ENCODE data around the gene CLSTN2. TPM values are rescaled to one million over a fixed set of nuclear protein-coding genes. Genes with fewer than 3 reads are reported as not detected.

Gene CLSTN2
- total RNA-seq, 1 experiment from 2014 or later = 0.02 TPM

DNA sequence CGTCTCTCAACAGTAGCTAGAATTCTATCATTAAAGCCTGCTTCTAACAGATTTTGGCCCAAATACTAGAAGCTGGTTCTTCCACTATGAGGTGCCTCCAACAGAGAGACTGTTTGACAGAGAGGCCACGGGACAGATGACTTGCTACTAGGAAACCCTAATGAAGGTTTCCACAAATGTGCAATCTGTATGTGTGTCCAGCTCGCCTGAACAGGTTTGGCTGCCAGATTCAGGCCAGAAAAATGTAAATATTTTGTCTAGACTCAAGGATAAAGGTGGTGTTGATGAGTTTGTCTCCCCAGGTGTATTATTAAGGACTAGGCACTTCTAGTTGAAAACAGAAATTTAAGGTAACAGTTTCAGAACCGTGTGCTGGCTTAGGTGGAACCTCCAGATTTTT lies 651.3 kb downstream of the CLSTN2 start:
- no peak overlapping the region for H3K27ac ChIP-seq (ENCODE audit: low read depth, low read length)
- peaks cover 31% of the 10 kb centered on the region for H3K27me3 ChIP-seq (ENCODE audit: insufficient read depth, low read length)
- no peaks in the 10 kb centered on the region for H3K9me2 ChIP-seq (ENCODE audit: insufficient read depth)
- H3K4me2 ChIP-seq (ENCODE audit: low read length) = no peak overlapping the region
- POLR2A ChIA-PET = no interaction called here
- no peaks in the 10 kb centered on the region for H3K79me2 ChIP-seq (ENCODE audit: insufficient read depth, low read length)
- BruUV-seq (replicated peaks) = no TSS peak
- no peaks in the 10 kb centered on the region for H3K9me3 ChIP-seq (ENCODE audit: control insufficient read depth in 1 of 2, insufficient read depth in 1 of 2, low read depth in 1 of 2, low read length in 2 of 2)
- ATAC-seq (no peak), DNase-seq (ENCODE audit: low read depth, low spot score) (no peak)
- no peak overlapping the region for H3K9ac ChIP-seq (ENCODE audit: low read length)
- no peak overlapping the region for H2AFZ ChIP-seq (ENCODE audit: low read depth, low read length, poor library complexity, severe bottlenecking)
- no peaks in the 10 kb centered on the region for H4K20me1 ChIP-seq (ENCODE audit: insufficient read depth)
- intact Hi-C loops (cut with micrococcal nuclease) = no loop called here
- no peak overlapping the region for H3K4me3 ChIP-seq (replicated peaks in 1 of 2; ENCODE audit: low read depth in 1 of 2, low read length in 2 of 2)
- H3K36me3 ChIP-seq (ENCODE audit: control insufficient read depth in 1 of 2, insufficient read depth in 2 of 2, low read length in 2 of 2) = no peaks in the 10 kb centered on the region
- TF ChIP-seq ELF1 (IDR thresholded peaks at IDR 0.05; ENCODE audit: borderline replicate concordance, low read depth) (no peak), SP1 (IDR thresholded peaks at IDR 0.05; ENCODE audit: low read depth) (no peak), SRF (IDR thresholded peaks at IDR 0.05; ENCODE audit: low read depth) (no peak), ZNF274 (IDR thresholded peaks at IDR 0.05; ENCODE audit: low read depth, low read length) (no peak), CBX3 (IDR thresholded peaks at IDR 0.05; ENCODE audit: low read depth) (no peak), POLR2AphosphoS5 (IDR thresholded peaks at IDR 0.05; ENCODE audit: low read depth, low read length) (no peak), TCF7L2 (IDR thresholded peaks at IDR 0.05; ENCODE audit: borderline replicate concordance, extremely low read depth, insufficient read depth, insufficient read length) (no peak), EGR1 (IDR thresholded peaks at IDR 0.05; ENCODE audit: low read depth) (no peak), RAD21 (IDR thresholded peaks at IDR 0.05; ENCODE audit: low read depth) (no peak), POLR2A (IDR thresholded peaks at IDR 0.05; ENCODE audit: borderline replicate concordance, extremely low read depth, insufficient read depth, insufficient read length) (no peak), ZFX (IDR thresholded peaks at IDR 0.05) (no peak), EZH2 (IDR thresholded peaks at IDR 0.05) (no peak), FOSL1 (IDR thresholded peaks at IDR 0.05; ENCODE audit: low read depth) (no peak)
- TF ChIP-seq, protein P1, sequence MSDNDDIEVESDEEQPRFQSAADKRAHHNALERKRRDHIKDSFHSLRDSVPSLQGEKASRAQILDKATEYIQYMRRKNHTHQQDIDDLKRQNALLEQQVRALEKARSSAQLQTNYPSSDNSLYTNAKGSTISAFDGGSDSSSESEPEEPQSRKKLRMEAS (IDR thresholded peaks at IDR 0.05) = no peak
- TF ChIP-seq, protein P2, sequence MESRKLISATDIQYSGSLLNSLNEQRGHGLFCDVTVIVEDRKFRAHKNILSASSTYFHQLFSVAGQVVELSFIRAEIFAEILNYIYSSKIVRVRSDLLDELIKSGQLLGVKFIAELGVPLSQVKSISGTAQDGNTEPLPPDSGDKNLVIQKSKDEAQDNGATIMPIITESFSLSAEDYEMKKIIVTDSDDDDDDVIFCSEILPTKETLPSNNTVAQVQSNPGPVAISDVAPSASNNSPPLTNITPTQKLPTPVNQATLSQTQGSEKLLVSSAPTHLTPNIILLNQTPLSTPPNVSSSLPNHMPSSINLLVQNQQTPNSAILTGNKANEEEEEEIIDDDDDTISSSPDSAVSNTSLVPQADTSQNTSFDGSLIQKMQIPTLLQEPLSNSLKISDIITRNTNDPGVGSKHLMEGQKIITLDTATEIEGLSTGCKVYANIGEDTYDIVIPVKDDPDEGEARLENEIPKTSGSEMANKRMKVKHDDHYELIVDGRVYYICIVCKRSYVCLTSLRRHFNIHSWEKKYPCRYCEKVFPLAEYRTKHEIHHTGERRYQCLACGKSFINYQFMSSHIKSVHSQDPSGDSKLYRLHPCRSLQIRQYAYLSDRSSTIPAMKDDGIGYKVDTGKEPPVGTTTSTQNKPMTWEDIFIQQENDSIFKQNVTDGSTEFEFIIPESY (IDR thresholded peaks at IDR 0.05; ENCODE audit: extremely low read depth, insufficient replicate concordance, low read length) = no peak
- TF ChIP-seq, protein P3, sequence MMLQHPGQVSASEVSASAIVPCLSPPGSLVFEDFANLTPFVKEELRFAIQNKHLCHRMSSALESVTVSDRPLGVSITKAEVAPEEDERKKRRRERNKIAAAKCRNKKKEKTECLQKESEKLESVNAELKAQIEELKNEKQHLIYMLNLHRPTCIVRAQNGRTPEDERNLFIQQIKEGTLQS (IDR thresholded peaks at IDR 0.05) = no peak
- TF ChIP-seq, protein P4, sequence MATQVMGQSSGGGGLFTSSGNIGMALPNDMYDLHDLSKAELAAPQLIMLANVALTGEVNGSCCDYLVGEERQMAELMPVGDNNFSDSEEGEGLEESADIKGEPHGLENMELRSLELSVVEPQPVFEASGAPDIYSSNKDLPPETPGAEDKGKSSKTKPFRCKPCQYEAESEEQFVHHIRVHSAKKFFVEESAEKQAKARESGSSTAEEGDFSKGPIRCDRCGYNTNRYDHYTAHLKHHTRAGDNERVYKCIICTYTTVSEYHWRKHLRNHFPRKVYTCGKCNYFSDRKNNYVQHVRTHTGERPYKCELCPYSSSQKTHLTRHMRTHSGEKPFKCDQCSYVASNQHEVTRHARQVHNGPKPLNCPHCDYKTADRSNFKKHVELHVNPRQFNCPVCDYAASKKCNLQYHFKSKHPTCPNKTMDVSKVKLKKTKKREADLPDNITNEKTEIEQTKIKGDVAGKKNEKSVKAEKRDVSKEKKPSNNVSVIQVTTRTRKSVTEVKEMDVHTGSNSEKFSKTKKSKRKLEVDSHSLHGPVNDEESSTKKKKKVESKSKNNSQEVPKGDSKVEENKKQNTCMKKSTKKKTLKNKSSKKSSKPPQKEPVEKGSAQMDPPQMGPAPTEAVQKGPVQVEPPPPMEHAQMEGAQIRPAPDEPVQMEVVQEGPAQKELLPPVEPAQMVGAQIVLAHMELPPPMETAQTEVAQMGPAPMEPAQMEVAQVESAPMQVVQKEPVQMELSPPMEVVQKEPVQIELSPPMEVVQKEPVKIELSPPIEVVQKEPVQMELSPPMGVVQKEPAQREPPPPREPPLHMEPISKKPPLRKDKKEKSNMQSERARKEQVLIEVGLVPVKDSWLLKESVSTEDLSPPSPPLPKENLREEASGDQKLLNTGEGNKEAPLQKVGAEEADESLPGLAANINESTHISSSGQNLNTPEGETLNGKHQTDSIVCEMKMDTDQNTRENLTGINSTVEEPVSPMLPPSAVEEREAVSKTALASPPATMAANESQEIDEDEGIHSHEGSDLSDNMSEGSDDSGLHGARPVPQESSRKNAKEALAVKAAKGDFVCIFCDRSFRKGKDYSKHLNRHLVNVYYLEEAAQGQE (IDR thresholded peaks at IDR 0.05; ENCODE audit: low read depth) = no peak
- TF ChIP-seq, protein P5, sequence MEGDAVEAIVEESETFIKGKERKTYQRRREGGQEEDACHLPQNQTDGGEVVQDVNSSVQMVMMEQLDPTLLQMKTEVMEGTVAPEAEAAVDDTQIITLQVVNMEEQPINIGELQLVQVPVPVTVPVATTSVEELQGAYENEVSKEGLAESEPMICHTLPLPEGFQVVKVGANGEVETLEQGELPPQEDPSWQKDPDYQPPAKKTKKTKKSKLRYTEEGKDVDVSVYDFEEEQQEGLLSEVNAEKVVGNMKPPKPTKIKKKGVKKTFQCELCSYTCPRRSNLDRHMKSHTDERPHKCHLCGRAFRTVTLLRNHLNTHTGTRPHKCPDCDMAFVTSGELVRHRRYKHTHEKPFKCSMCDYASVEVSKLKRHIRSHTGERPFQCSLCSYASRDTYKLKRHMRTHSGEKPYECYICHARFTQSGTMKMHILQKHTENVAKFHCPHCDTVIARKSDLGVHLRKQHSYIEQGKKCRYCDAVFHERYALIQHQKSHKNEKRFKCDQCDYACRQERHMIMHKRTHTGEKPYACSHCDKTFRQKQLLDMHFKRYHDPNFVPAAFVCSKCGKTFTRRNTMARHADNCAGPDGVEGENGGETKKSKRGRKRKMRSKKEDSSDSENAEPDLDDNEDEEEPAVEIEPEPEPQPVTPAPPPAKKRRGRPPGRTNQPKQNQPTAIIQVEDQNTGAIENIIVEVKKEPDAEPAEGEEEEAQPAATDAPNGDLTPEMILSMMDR (IDR thresholded peaks at IDR 0.05 in 2 of 3, conservative IDR thresholded peaks at IDR 0.05 in 1 of 3; ENCODE audit: borderline replicate concordance in 1 of 3, insufficient read depth in 1 of 3, low read depth in 2 of 3, low read length in 2 of 3) = no peak
- no peaks in the 10 kb centered on the region for H3K4me1 ChIP-seq (ENCODE audit: control insufficient read depth in 1 of 2, insufficient read depth in 2 of 2, low read length in 2 of 2)
- RAD21 ChIA-PET (ENCODE audit: low non-redundant PET in 1 of 2, low total read pairs in 2 of 2, uncharacterized antibody in 2 of 2, unreplicated experiment in 2 of 2) = no interaction called here
- CTCF ChIA-PET = no interaction called here

All from HCT116 (cell line).